K562 (cell line): ENCODE results near the gene SYNE1. TPM values are rescaled to one million over a fixed set of nuclear protein-coding genes. Genes with fewer than 3 reads are reported as not detected.

Experiments
- ATAC-seq: fragments of 200-7000 bp; cut with Tn5 transposase; 3 replicates; pipeline ENCODE4 v1.9.1; 2020; ENCODE audit warnings: moderate library complexity
- BruUV-seq: library from RNA; stranded (reverse); fragments of 400-500 nt; replicated peaks from 2 replicates; lab custom pipeline; 2021; lab: Mats Ljungman, UMichigan
- CTCF ChIA-PET: fragments of 300-600 bp; formaldehyde crosslinking; extraction: SDS; loops from one replicate; lab custom pipeline; 2021; ENCODE audit warnings: low intra/inter-chr PET ratio; lab: Yijun Ruan, JAX
- POLR2A ChIA-PET: fragments of 300-600, 350-650 bp; sonication (Branson Sonifier 250); formaldehyde crosslinking; extraction: SDS; loops from one replicate; lab custom pipeline; 2021; ENCODE audit warnings: antibody characterized with exemption, inconsistent platforms; lab: Yijun Ruan, JAX
- DNase-seq, 4 experiments: peaks; one replicate each; pipeline versions ENCODE4 v3.0.0 to v3.0.0-alpha.2; 2011 to 2018; ENCODE audit warnings: low spot score in 3 of 4, mixed read lengths in 3 of 4; ENCODE audit errors: extremely low read depth in 1 of 4
- FAIRE-seq: peaks from 2 replicates; lab custom pipeline; 2011; peaks lifted over from hg19 to GRCh38; lab: Jason Lieb, UNC
- H2AFZ ChIP-seq: 2 replicates; pipeline ENCODE4 v1.6.0; 2011; ENCODE audit warnings: low read depth, low read length, control low read depth, inconsistent platforms
- H3K27ac ChIP-seq: fragments of 200-600 bp; 3 replicates; pipeline ENCODE4 v1.8.0; 2011; ENCODE audit warnings: low read depth, mild to moderate bottlenecking, control low read depth, inconsistent platforms, low read length, moderate library complexity, mixed read lengths; ENCODE audit errors: extremely low read depth
- H3K27me3 ChIP-seq, 2 experiments: fragments of 300-600 bp in 1 of 2; 2 replicates in 1 of 2; 3 replicates in 1 of 2; pipeline versions ENCODE4 v1.6.0 to v1.8.0; 2011; ENCODE audit warnings: inconsistent platforms in 2 of 2, low read length in 2 of 2, mild to moderate bottlenecking in 1 of 2, mixed read lengths in 1 of 2, moderate library complexity in 1 of 2; ENCODE audit not compliant: control insufficient read depth in 2 of 2, insufficient read depth in 2 of 2
- H3K36me3 ChIP-seq: fragments of 300-600 bp; 3 replicates; pipeline ENCODE4 v1.8.0; 2011; ENCODE audit warnings: mild to moderate bottlenecking, low read length, inconsistent platforms; ENCODE audit not compliant: control insufficient read depth, insufficient read depth
- H3K4me1 ChIP-seq, 2 experiments: fragments of 200-600 bp in 1 of 2; replicated peaks in 1 of 2; 2 replicates in 1 of 2; 3 replicates in 1 of 2; pipeline versions ENCODE4 v1.5.1 to v1.8.0; 2011; ENCODE audit warnings: inconsistent platforms in 2 of 2, low read length in 2 of 2, mild to moderate bottlenecking in 1 of 2, mixed read lengths in 1 of 2, moderate library complexity in 1 of 2; ENCODE audit not compliant: control insufficient read depth in 2 of 2, insufficient read depth in 2 of 2
- H3K4me2 ChIP-seq: 2 replicates; pipeline ENCODE4 v1.6.1; 2011; ENCODE audit warnings: low read length, control low read depth, inconsistent platforms, mixed read lengths; ENCODE audit not compliant: insufficient read depth
- H3K4me3 ChIP-seq: fragments of 200-600 bp; sonication (generic), shearing (Covaris generic); 2 replicates; pipeline ENCODE4 v1.5.1; 2016; ENCODE audit warnings: control low read depth, inconsistent platforms
- H3K79me2 ChIP-seq: fragments of 200-600 bp; 3 replicates; pipeline ENCODE4 v1.8.0; 2011; ENCODE audit warnings: low read length, inconsistent platforms; ENCODE audit not compliant: control insufficient read depth, insufficient read depth
- H3K9ac ChIP-seq, 2 experiments: 2 replicates each; pipeline versions ENCODE4 v1.6.0 to v1.6.1; 2011; ENCODE audit warnings: low read depth in 2 of 2, low read length in 2 of 2, control low read depth in 1 of 2, inconsistent platforms in 1 of 2, mild to moderate bottlenecking in 1 of 2, mixed read lengths in 1 of 2; ENCODE audit not compliant: insufficient read depth in 1 of 2
- H3K9me1 ChIP-seq: one replicate; pipeline ENCODE4 v1.6.0; 2011; ENCODE audit warnings: inconsistent platforms, mild to moderate bottlenecking, low read length, moderate library complexity; ENCODE audit not compliant: control insufficient read depth, insufficient read depth
- H3K9me3 ChIP-seq: replicated peaks from 2 replicates; pipeline ENCODE4 v1.5.1; 2011; ENCODE audit warnings: low read depth, low read length, inconsistent platforms; ENCODE audit not compliant: control insufficient read depth, insufficient read depth
- H4K20me1 ChIP-seq: replicated peaks from 2 replicates; pipeline ENCODE4 v1.6.1; 2011; ENCODE audit warnings: low read length, inconsistent platforms, mixed read lengths; ENCODE audit not compliant: control insufficient read depth, insufficient read depth
- CBFB ChIP-seq: sonication (generic); formaldehyde crosslinking; IDR thresholded peaks from 2 replicates; pipeline ENCODE4 v1.4.0; 2020; ENCODE audit warnings: mild to moderate bottlenecking, missing genetic modification reagents
- EP300 ChIP-seq: IDR thresholded peaks from 2 replicates; pipeline ENCODE4 v1.6.1; 2012; ENCODE audit warnings: low read length, improper control_type of control experiment
- MYC ChIP-seq, 2 experiments: fragments of 250-450 bp in 1 of 2; sonication (Bioruptor Pico) in 1 of 2; IDR thresholded peaks; 2 replicates each; pipeline versions ENCODE4 v1.5.1 to v1.6.1; 2012 to 2021; ENCODE audit warnings: low read depth in 2 of 2, borderline replicate concordance in 1 of 2, improper control_type of control experiment in 1 of 2, low read length in 1 of 2, mild to moderate bottlenecking in 1 of 2, moderate library complexity in 1 of 2
- NKRF ChIP-seq: fragments of 450-650 bp; IDR thresholded peaks from 2 replicates; pipeline ENCODE4 v1.6.1; 2016; ENCODE audit warnings: borderline replicate concordance
- ZNF263 ChIP-seq: sonication (generic); formaldehyde crosslinking; IDR thresholded peaks from 2 replicates; pipeline ENCODE4 v1.8.0; 2022; ENCODE audit warnings: mild to moderate bottlenecking, missing genetic modification reagents, borderline replicate concordance
- ZNF583 ChIP-seq: fragments of 250-450 bp; sonication (Bioruptor Pico); IDR thresholded peaks from 2 replicates; pipeline ENCODE4 v1.4.0; 2020
- WGBS: fragments of 100-300 bp; shearing (Covaris generic); methylation state at CpG from one replicate; pipeline ENCODE4 v1.1.6; 2016; ENCODE audit warnings: low coverage, mixed read lengths; ENCODE audit not compliant: insufficient coverage; ENCODE audit errors: missing lambda C conversion rate; 5-methylcytosine and 5-hydroxymethylcytosine counted together
- in situ Hi-C: fragments of 300-500 bp; cut with MboI; formaldehyde crosslinking; loops from 4 replicates; pipeline ENCODE4 v1.15.0; 2018; ENCODE audit warnings: inconsistent platforms, mixed read lengths
- intact Hi-C: fragments of 100-400 bp; cut with micrococcal nuclease; formaldehyde crosslinking; loops from 2 replicates; pipeline ENCODE4 v1.14.2; 2022
- polyA plus RNA-seq, 8 experiments: library from polyadenylated mRNA; depleted of rRNA in 4 of 8; stranded (reverse) in 5 of 8; unstranded in 3 of 8; fragments of >200 nt; fragmentation: Nextera tagmentation in 2 of 8; fragmentation: Illumina TruSeq in 1 of 8; extraction: Ambion mirVana in 2 of 8; extraction: Trizol in 1 of 8; gene quantifications; 2 replicates each; pipeline versions ENCODE4 v1.2.1 to v1.2.3, GENCODE V29; 2011 to 2014; ENCODE audit warnings: inconsistent platforms in 1 of 8, missing spikeins in 1 of 8
- total RNA-seq, 7 experiments: library from RNA; depleted of rRNA in 6 of 7; stranded (reverse); fragments of >200 nt in 6 of 7; fragmentation: Illumina TruSeq in 2 of 7; extraction: Trizol in 2 of 7; gene quantifications; 2 replicates each; pipeline versions ENCODE4 v1.2.1 to v1.2.3, GENCODE V29; 2011 to 2021; ENCODE audit warnings: low replicate concordance in 1 of 7

The SYNE1 gene
- total and polyA plus RNA-seq, 9 of the 15 experiments (the other 6 are each of a cell fraction or from before 2014, with no cell fraction given): under 0.01 to 0.42 (median 0.08) TPM; not detected in 1

GRCh38 chr6:152595499-152595898 lies 41.7 kb downstream of the SYNE1 start:
- FAIRE-seq (no peak), ATAC-seq (no peak), DNase-seq (no peak)
- intact Hi-C loops: no loop called here
- Histone ChIP-seq H3K9me1 (no peaks in the 10 kb centered on the region), H3K4me1 (no peaks in the 10 kb centered on the region), H3K9me3 (no peaks in the 10 kb centered on the region), H3K4me3 (no peak overlapping the region), H3K27me3 (no peaks in the 10 kb centered on the region), H3K79me2 (no peaks in the 10 kb centered on the region), H3K27ac (no peak overlapping the region), H3K4me2 (no peak overlapping the region), H4K20me1 (no peaks in the 10 kb centered on the region), H3K9ac (no peak overlapping the region), H2AFZ (no peak overlapping the region), H3K36me3 (no peaks in the 10 kb centered on the region)
- ChIA-PET CTCF (no interaction called here), POLR2A (no interaction called here)
- no TSS peak for BruUV-seq
- TF ChIP-seq NKRF (no peak), ZNF583 (CRISPR knock-in tag) (no peak)
- in situ Hi-C loops: no loop called here
- WGBS: 2% methylated on average over 4 of the region's 4 CpGs

GRCh38 chr6:152594701-152595100 lies 42.5 kb downstream of the SYNE1 start:
- FAIRE-seq (no peak), DNase-seq (no peak), ATAC-seq (no peak)
- no peak overlapping the region for H3K27ac ChIP-seq
- no peaks in the 10 kb centered on the region for H3K9me3 ChIP-seq
- POLR2A ChIA-PET: no interaction called here
- no peak overlapping the region for H3K4me3 ChIP-seq
- H3K4me1 ChIP-seq: no peaks in the 10 kb centered on the region
- H3K27me3 ChIP-seq: no peaks in the 10 kb centered on the region
- CTCF ChIA-PET: no interaction called here
- no peaks in the 10 kb centered on the region for H4K20me1 ChIP-seq
- H3K79me2 ChIP-seq: no peaks in the 10 kb centered on the region
- intact Hi-C loops (no loop called here), in situ Hi-C loops (no loop called here)
- H3K9me1 ChIP-seq: no peaks in the 10 kb centered on the region
- BruUV-seq: no TSS peak
- no peak overlapping the region for H2AFZ ChIP-seq
- 5% methylated on average over 1 of the region's 1 CpG for WGBS
- H3K4me2 ChIP-seq: no peak overlapping the region
- no peak overlapping the region for H3K9ac ChIP-seq
- no peaks in the 10 kb centered on the region for H3K36me3 ChIP-seq
- TF ChIP-seq MYC (IDR thresholded peaks at IDR 0.05; ENCODE audit: low read depth, low read length) (no peak), MYC (CRISPR knock-in tag; IDR thresholded peaks at IDR 0.05; ENCODE audit: borderline replicate concordance, low read depth) (no peak), CBFB (CRISPR knock-in tag) (no peak), EP300 (no peak), ZNF263 (CRISPR knock-in tag) (no peak)
